ENCODE measurements around the gene NPDC1.

DNA sequence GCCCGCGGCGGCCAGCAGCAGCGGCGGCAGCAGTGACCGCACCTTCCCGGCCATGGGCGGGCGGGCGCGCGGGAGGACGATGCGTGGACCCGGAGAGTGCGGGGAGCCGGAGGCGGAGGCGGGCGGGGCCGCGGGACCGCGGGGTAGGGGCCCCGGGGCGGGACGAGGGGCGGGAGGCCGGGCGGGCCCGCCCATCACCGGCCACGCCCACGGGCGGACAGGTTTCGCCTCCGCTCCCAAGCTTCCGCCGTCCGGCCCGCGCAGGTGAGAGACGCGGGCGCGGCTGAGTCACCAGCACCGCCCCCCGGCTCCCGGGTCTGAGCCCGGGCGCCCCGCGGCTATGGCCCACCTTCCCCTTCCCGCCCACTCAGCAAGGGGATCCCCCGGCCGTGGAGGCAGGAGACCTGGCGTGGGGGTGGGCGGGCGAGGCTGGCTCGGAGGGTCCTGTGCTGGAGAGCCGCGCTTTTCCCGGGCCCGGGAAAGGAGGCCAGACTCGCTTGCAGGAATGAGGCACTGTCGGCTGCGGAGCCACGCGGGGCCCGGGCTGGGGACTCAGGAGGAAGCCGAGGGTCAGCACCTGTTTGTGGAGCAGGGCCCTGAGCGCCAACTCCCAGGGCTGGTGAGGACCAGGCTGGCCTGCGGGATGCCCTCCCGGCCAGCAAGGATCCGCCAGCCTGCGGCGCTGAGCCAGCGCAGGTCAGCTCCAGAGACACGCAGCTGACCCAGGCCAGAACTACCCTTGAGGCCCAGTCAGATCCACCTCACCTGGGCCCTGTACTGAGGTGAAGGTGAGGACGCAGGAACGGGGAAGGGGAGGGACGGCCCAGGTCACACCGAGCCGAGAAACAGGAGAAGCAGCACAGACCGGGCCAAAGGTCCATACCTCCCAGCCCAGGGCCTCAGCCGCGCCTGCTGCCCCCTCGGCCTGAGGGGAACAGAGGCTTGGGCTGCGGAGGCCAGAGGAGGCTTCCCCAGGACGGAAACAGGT lies 8.3 kb upstream of the NPDC1 start, which contains the start of gene ENTPD2:
- TF ChIP-seq EP300 (IDR thresholded peaks at IDR 0.05; ENCODE audit: borderline replicate concordance) (no peak), TAF1 (IDR thresholded peaks at IDR 0.05; ENCODE audit: low read depth) (0 out of 2 replicates have a peak, but pooled peaks have one; percentile 37)

All from Ishikawa (cell line).